GM18517 (cell line): Measurements from ENCODE around the gene SDHB.

Source experiments
- ATAC-seq: cut with Tn5 transposase; IDR thresholded peaks from one replicate; pipeline ENCODE4 v1.9.1; 2021; ENCODE audit warnings: mild to moderate bottlenecking, moderate library complexity; ENCODE audit not compliant: unreplicated experiment

Gene SDHB

DNA sequence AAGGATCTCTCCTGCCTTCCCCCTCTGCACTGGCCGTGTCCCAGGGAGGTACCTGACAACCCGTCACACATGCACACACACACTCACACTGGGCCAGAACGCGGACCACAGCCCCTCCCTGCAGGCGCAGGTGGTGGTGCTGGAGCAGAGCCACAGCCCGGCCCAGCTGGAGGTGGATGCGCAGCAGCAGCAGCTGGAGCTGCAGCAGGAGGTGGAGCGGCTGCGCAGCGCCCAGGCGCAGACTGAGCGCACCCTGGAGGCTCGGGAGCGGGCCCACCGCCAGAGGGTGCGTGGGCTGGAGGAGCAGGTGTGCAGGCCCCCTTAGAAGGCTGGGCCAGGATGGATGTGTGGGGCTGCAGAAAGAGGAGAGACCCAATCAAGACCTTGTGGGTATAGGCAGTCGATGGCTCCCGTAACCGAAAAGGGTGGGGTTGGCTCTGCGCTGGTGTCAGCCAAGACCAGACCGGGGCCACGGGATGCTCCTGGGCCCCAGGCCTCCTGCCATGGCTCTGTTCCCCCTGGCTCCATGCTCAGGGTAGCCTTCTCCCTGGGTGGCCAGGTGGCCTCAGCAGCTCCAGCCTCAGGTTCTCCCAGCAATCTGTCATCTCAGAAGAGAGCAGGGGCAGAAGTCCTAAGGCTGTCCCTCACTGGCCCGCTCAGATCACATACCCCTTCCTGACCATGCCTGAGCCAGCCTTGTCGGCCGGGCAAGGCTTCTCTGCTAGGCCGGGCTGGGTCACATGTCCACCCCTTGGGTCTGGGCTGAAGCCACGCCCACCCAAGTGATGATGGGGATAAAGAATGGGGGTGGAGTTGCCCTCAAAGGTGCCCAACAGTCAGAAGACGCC is 82.3 kb downstream of the SDHB start:
- no peak for ATAC-seq

DNA sequence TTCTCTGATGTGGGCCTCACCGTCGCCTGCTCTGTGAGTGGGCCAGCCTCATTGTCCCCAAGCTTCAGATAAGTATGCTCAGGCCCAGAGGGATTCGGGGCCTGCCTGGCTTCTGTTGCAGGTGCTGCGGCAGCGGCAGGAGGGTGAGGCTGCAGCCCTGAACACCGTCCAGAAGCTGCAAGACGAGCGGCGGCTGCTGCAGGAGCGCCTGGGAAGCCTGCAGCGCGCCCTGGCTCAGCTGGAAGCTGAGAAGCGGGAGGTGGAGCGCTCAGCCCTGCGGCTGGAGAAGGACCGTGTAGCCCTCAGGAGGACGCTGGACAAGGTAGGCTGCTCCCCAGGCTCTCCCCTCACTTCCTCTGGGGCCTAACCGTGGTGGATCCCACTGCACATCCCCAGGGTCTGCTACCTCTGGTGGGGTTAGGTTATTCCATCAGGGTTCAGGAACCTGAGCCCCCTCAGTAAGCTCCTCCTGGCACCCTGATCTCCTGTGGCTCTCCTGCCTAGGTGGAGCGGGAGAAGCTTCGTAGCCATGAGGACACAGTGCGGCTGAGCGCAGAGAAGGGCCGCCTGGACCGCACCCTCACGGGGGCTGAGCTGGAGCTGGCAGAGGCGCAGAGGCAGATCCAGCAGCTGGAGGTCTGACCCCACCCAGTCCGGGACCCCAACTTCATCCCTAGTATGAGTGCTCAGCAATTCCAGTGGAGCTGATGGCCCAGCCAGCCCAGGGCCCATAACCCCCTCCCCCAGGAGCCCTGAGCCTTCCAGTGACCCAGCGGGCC is 83.5 kb downstream of the SDHB start:
- no peak for ATAC-seq

DNA sequence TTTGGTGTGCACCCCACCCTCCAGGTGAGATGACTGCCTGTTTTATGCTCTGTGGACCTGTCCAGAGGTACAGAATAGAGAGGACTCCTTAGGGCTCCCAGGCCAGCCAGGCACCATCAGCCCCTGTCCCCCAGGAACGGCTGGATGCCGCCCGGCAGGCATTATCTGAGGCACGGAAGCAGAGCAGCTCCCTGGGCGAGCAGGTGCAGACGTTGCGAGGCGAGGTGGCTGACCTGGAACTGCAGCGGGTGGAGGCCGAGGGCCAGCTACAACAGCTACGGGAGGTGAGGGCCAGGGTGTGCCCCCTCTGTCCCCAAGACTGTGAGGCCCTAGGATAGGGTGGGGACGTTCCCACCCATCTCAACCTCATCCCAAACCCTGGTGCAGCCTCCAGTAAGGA is 84.2 kb downstream of the SDHB start:
- ATAC-seq, result no peak

DNA sequence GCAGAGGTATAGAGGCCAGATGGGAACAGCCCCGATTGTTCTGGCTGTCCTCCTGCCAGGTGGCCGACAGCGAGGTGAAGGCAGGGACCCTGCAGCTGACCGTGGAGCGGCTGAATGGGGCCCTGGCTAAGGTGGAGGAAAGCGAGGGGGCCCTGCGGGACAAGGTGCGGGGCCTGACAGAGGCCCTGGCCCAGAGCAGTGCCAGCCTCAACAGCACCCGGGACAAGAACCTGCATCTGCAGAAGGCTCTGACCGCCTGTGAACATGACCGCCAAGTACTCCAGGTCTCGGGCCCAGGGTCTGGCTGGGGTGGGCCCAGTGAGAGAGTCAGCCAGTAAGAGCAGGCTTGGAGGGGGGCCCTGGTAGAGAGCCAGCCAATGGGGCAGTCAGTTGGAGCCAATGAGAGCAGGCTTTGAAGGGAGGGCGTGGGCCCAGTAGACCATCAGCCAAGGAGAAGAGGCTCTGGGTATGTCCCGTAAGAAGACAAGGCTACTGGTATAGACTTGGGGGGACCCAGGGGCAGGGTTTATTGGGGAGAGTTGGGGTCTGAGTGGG is 84.7 kb downstream of the SDHB start:
- no peak for ATAC-seq
